ENCODE results near the gene GLT1D1.

GRCh38 chr12:128994856-128995255 is 141.6 kb downstream of the GLT1D1 start:
- TF ChIP-seq POLR2A (IDR thresholded peaks at IDR 0.05) = no peak
- TF ChIP-seq, protein P1, sequence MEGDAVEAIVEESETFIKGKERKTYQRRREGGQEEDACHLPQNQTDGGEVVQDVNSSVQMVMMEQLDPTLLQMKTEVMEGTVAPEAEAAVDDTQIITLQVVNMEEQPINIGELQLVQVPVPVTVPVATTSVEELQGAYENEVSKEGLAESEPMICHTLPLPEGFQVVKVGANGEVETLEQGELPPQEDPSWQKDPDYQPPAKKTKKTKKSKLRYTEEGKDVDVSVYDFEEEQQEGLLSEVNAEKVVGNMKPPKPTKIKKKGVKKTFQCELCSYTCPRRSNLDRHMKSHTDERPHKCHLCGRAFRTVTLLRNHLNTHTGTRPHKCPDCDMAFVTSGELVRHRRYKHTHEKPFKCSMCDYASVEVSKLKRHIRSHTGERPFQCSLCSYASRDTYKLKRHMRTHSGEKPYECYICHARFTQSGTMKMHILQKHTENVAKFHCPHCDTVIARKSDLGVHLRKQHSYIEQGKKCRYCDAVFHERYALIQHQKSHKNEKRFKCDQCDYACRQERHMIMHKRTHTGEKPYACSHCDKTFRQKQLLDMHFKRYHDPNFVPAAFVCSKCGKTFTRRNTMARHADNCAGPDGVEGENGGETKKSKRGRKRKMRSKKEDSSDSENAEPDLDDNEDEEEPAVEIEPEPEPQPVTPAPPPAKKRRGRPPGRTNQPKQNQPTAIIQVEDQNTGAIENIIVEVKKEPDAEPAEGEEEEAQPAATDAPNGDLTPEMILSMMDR (IDR thresholded peaks at IDR 0.05) = no peak
